GM23248 (cell line): ENCODE data around the gene DGKG. TPM values are rescaled to one million over a fixed set of nuclear protein-coding genes. Genes with fewer than 3 reads are reported as not detected.

Experiments used
- DNase-seq: peaks from one replicate; pipeline ENCODE4 v3.0.0-alpha.2; 2015
- H2AFZ ChIP-seq: fragments of 200-600 bp; sonication (generic); 2 replicates; pipeline ENCODE4 v1.6.1; 2016; ENCODE audit warnings: antibody characterized with exemption
- H3F3A ChIP-seq: fragments of 200-600 bp; sonication (generic); 2 replicates; pipeline ENCODE4 v1.6.1; 2016; ENCODE audit warnings: mild to moderate bottlenecking, antibody characterized with exemption, mixed run types; ENCODE audit not compliant: insufficient read depth
- H3K27ac ChIP-seq: fragments of 200-600 bp; sonication (generic); 2 replicates; pipeline ENCODE4 v1.5.1; 2016; ENCODE audit warnings: mild to moderate bottlenecking
- H3K27me3 ChIP-seq: fragments of 200-600 bp; sonication (generic); replicated peaks from 2 replicates; pipeline ENCODE4 v1.6.1; 2016; ENCODE audit warnings: mild to moderate bottlenecking; ENCODE audit not compliant: insufficient read depth
- H3K36me3 ChIP-seq: fragments of 200-600 bp; sonication (generic); 2 replicates; pipeline ENCODE4 v1.6.1; 2016; ENCODE audit warnings: low read depth, mild to moderate bottlenecking
- H3K4me1 ChIP-seq: fragments of 200-600 bp; sonication (generic); 2 replicates; pipeline ENCODE4 v1.6.1; 2016; ENCODE audit warnings: mild to moderate bottlenecking; ENCODE audit not compliant: insufficient read depth
- H3K4me2 ChIP-seq: fragments of 200-600 bp; sonication (generic); one replicate; pipeline ENCODE4 v1.6.1; 2016; ENCODE audit warnings: mild to moderate bottlenecking; ENCODE audit not compliant: unreplicated experiment
- H3K4me3 ChIP-seq: fragments of 200-600 bp; sonication (generic); 2 replicates; pipeline ENCODE4 v1.5.1; 2016; ENCODE audit warnings: mild to moderate bottlenecking
- H3K79me2 ChIP-seq: fragments of 200-600 bp; sonication (generic); 2 replicates; pipeline ENCODE4 v1.6.1; 2016; ENCODE audit warnings: mild to moderate bottlenecking; ENCODE audit not compliant: insufficient read depth
- H3K9ac ChIP-seq: fragments of 200-600 bp; sonication (generic); 2 replicates; pipeline ENCODE4 v1.6.1; 2016; ENCODE audit warnings: mild to moderate bottlenecking
- H3K9me2 ChIP-seq: fragments of 200-600 bp; sonication (generic); 2 replicates; pipeline ENCODE4 v1.6.1; 2016; ENCODE audit warnings: mixed run types, mild to moderate bottlenecking, moderate library complexity; ENCODE audit not compliant: insufficient read depth
- H3K9me3 ChIP-seq: fragments of 200-600 bp; sonication (generic); one replicate; pipeline ENCODE4 v1.6.1; 2017; ENCODE audit warnings: low read depth
- H4K20me1 ChIP-seq: fragments of 200-600 bp; sonication (generic); 2 replicates; pipeline ENCODE4 v1.6.0; 2016; ENCODE audit not compliant: insufficient read depth
- EZH2 ChIP-seq: fragments of 200-600 bp; sonication (generic); IDR thresholded peaks from 2 replicates; pipeline ENCODE4 v1.6.1; 2018; ENCODE audit warnings: antibody characterized with exemption, mild to moderate bottlenecking; ENCODE audit not compliant: insufficient read depth, poor library complexity, severe bottlenecking
- EZH2phosphoT487 ChIP-seq: fragments of 200-600 bp; sonication (generic); IDR thresholded peaks from 2 replicates; pipeline ENCODE4 v1.6.1; 2018; ENCODE audit warnings: antibody characterized with exemption, moderate library complexity, mild to moderate bottlenecking, low read depth; ENCODE audit not compliant: insufficient read depth
- WGBS, 2 experiments: methylation state at CpG; one replicate each; pipeline ENCODE4 v1.1.6; 2015 to 2017; ENCODE audit warnings: low lambda C conversion rate in 2 of 2, low coverage in 1 of 2; ENCODE audit errors: missing lambda C conversion rate in 2 of 2; 5-methylcytosine and 5-hydroxymethylcytosine counted together
- in situ Hi-C: fragments of 300-500 bp; cut with MboI; formaldehyde crosslinking; loops from 2 replicates; pipeline ENCODE4 v1.15.0; 2020
- polyA plus RNA-seq: library from polyadenylated mRNA; unstranded; fragments of >200 nt; fragmentation: Nextera tagmentation; extraction: Ambion mirVana; gene quantifications from 2 replicates; pipeline ENCODE4 v1.2.1, GENCODE V29; 2016
- total RNA-seq: library from RNA; depleted of rRNA; stranded (reverse); fragments of >200 nt; shearing (Covaris generic); gene quantifications from 2 replicates; pipeline ENCODE4 v1.2.3, GENCODE V29; 2014

DGKG gene
- total and polyA plus RNA-seq, 2 experiments from 2014 or later, result not detected

GRCh38 chr3:186307594-186308221 is 54.3 kb downstream of the DGKG start:
- H3K27ac ChIP-seq, result no peak overlapping the region
- no peaks in the 10 kb centered on the region for H3K79me2 ChIP-seq
- in situ Hi-C loops, result no loop called here
- no peak overlapping the region for H3K4me3 ChIP-seq
- H3K36me3 ChIP-seq, result no peaks in the 10 kb centered on the region
- DNase-seq, result peak; percentile 69
- H3K9me2 ChIP-seq, result peaks cover 4% of the 10 kb centered on the region; the same call in 1 of the 2 replicates
- peaks cover 52% of the 10 kb centered on the region for H3K27me3 ChIP-seq
- H2AFZ ChIP-seq, result no peak overlapping the region
- no peaks in the 10 kb centered on the region for H3K9me3 ChIP-seq
- no peak overlapping the region for H3K4me2 ChIP-seq
- H3K9ac ChIP-seq, result no peak overlapping the region
- TF ChIP-seq EZH2 (no peak), EZH2phosphoT487 (no peak)
- 28 to 40% methylated on average over 3 of the region's 3 CpGs for WGBS, 2 experiments
- no peaks in the 10 kb centered on the region for H3F3A ChIP-seq
- H3K4me1 ChIP-seq, result no peaks in the 10 kb centered on the region
- no peaks in the 10 kb centered on the region for H4K20me1 ChIP-seq

GRCh38 chr3:186305286-186305685 is 56.7 kb downstream of the DGKG start:
- no peaks in the 10 kb centered on the region for H4K20me1 ChIP-seq
- peaks cover 54% of the 10 kb centered on the region for H3K27me3 ChIP-seq
- DNase-seq, result no peak
- no peaks in the 10 kb centered on the region for H3K79me2 ChIP-seq
- no peaks in the 10 kb centered on the region for H3K4me1 ChIP-seq
- H2AFZ ChIP-seq, result no peak overlapping the region
- H3K9ac ChIP-seq, result no peak overlapping the region
- H3K9me2 ChIP-seq, result peaks cover 4% of the 10 kb centered on the region; the same call in 1 of the 2 replicates
- H3K4me3 ChIP-seq, result no peak overlapping the region
- in situ Hi-C loops, result no loop called here
- H3K27ac ChIP-seq, result no peak overlapping the region
- no peaks in the 10 kb centered on the region for H3K36me3 ChIP-seq
- no peak overlapping the region for H3K4me2 ChIP-seq
- TF ChIP-seq EZH2phosphoT487, result no peak
- TF ChIP-seq EZH2, result no peak
- H3K9me3 ChIP-seq, result no peaks in the 10 kb centered on the region
- WGBS, 2 experiments, result 34 to 55% methylated on average over 2 of the region's 2 CpGs
- H3F3A ChIP-seq, result no peaks in the 10 kb centered on the region

- no peaks in the 10 kb centered on the region for H3K36me3 ChIP-seq
- H3K9me2 ChIP-seq, result peaks cover 4% of the 10 kb centered on the region; the same call in 1 of the 2 replicates
- H4K20me1 ChIP-seq, result no peaks in the 10 kb centered on the region
- H3K79me2 ChIP-seq, result no peaks in the 10 kb centered on the region
- no peak for TF ChIP-seq EZH2phosphoT487
- TF ChIP-seq EZH2, result no peak
- WGBS, 2 experiments, result 23% methylated on average over 10 of the region's 11 CpGs
- no peaks in the 10 kb centered on the region for H3F3A ChIP-seq
- DNase-seq, result no peak
- no peak overlapping the region for H2AFZ ChIP-seq
- in situ Hi-C loops, result no loop called here
- no peaks in the 10 kb centered on the region for H3K9me3 ChIP-seq
- H3K27ac ChIP-seq, result no peak overlapping the region
- no peak overlapping the region for H3K4me3 ChIP-seq
- H3K27me3 ChIP-seq, result peaks cover 67% of the 10 kb centered on the region
- no peak overlapping the region for H3K4me2 ChIP-seq
- no peaks in the 10 kb centered on the region for H3K4me1 ChIP-seq
- no peak overlapping the region for H3K9ac ChIP-seq
Observed at GRCh38 chr3:186303965-186304364, 58.1 kb downstream of the DGKG start.

GRCh38 chr3:186299327-186299726 is 62.7 kb downstream of the DGKG start:
- WGBS, 2 experiments, result 9 to 11% methylated on average over 4 of the region's 4 CpGs
- Histone ChIP-seq H3K4me2 (no peak overlapping the region), H3K36me3 (no peaks in the 10 kb centered on the region), H3K27me3 (peaks cover 86% of the 10 kb centered on the region), H3K9ac (no peak overlapping the region), H3K9me3 (no peaks in the 10 kb centered on the region), H3K27ac (no peak overlapping the region), H4K20me1 (no peaks in the 10 kb centered on the region), H3K4me3 (no peak overlapping the region), H3K4me1 (no peaks in the 10 kb centered on the region), H3K9me2 (no peaks in the 10 kb centered on the region), H3F3A (no peaks in the 10 kb centered on the region), H2AFZ (no peak overlapping the region), H3K79me2 (no peaks in the 10 kb centered on the region)
- in situ Hi-C loops, result no loop called here
- TF ChIP-seq EZH2phosphoT487 (no peak), EZH2 (no peak)
- no peak for DNase-seq

GRCh38 chr3:186298876-186299275 is 63.2 kb downstream of the DGKG start:
- H3K4me3 ChIP-seq, result no peak overlapping the region
- H3K27ac ChIP-seq, result no peak overlapping the region
- H3K4me1 ChIP-seq, result no peaks in the 10 kb centered on the region
- no peaks in the 10 kb centered on the region for H4K20me1 ChIP-seq
- no peak overlapping the region for H3K9ac ChIP-seq
- H3K4me2 ChIP-seq, result no peak overlapping the region
- TF ChIP-seq EZH2phosphoT487 (no peak), EZH2 (no peak)
- H3K79me2 ChIP-seq, result no peaks in the 10 kb centered on the region
- H3K36me3 ChIP-seq, result no peaks in the 10 kb centered on the region
- peaks cover 86% of the 10 kb centered on the region for H3K27me3 ChIP-seq
- no peaks in the 10 kb centered on the region for H3K9me2 ChIP-seq
- DNase-seq, result peak; percentile 45
- 2 to 3% methylated on average over 2 of the region's 2 CpGs for WGBS, 2 experiments
- H3K9me3 ChIP-seq, result no peaks in the 10 kb centered on the region
- H2AFZ ChIP-seq, result no peak overlapping the region
- in situ Hi-C loops, result no loop called here
- H3F3A ChIP-seq, result no peaks in the 10 kb centered on the region
